ENCODE results near the gene RTN4R. TPM values are rescaled to one million over a fixed set of nuclear protein-coding genes. Genes with fewer than 3 reads are reported as not detected.

RTN4R gene
- total and polyA plus RNA-seq, 7 donors, result 0.36 to 4.3 (median 0.83) TPM; not detected in 2

GRCh38 chr22:20216863-20217499, 51.1 kb downstream of the RTN4R start:
- Histone ChIP-seq H3K36me3 (no peaks in the 10 kb centered on the region), H3K27ac (no peak overlapping the region), H3K4me3 (no peak overlapping the region), H3K27me3 (no peaks in the 10 kb centered on the region), H3K4me1 (peaks cover 0 to 3% (median 2%) of the 10 kb centered on the region in 4 donors), H3K9me3 (no peaks in the 10 kb centered on the region)
- 19 to 71% methylated on average over 12 of the region's 12 CpGs for WGBS, 2 donors
- intact Hi-C loops (cut with DNase I), result no loop called here
- TF ChIP-seq POLR2AphosphoS5 (IDR thresholded peaks at IDR 0.05) (no peak), CTCF (IDR thresholded peaks at IDR 0.05) (no peak), POLR2A (IDR thresholded peaks at IDR 0.05) (no peak), EP300 (IDR thresholded peaks at IDR 0.05) (no peak)
- DNase-seq, result no peak

GRCh38 chr22:20215742-20216141, 52.4 kb downstream of the RTN4R start:
- Histone ChIP-seq H3K27me3 (no peaks in the 10 kb centered on the region), H3K36me3 (no peaks in the 10 kb centered on the region), H3K27ac (no peak overlapping the region), H3K4me3 (no peak overlapping the region), H3K4me1 (peaks cover 0 to 14% (median 10%) of the 10 kb centered on the region in 4 donors), H3K9me3 (no peaks in the 10 kb centered on the region)
- intact Hi-C loops (cut with DNase I), result no loop called here
- 74 to 84% methylated on average over 4 of the region's 4 CpGs for WGBS, 2 donors
- TF ChIP-seq CTCF (IDR thresholded peaks at IDR 0.05) (no peak), POLR2AphosphoS5 (IDR thresholded peaks at IDR 0.05) (no peak), POLR2A (IDR thresholded peaks at IDR 0.05) (no peak), EP300 (IDR thresholded peaks at IDR 0.05) (no peak)
- DNase-seq, result no peak

GRCh38 chr22:20214853-20215252, 53.3 kb downstream of the RTN4R start:
- no peak for TF ChIP-seq POLR2AphosphoS5 (IDR thresholded peaks at IDR 0.05)
- TF ChIP-seq POLR2A (IDR thresholded peaks at IDR 0.05), result no peak
- TF ChIP-seq CTCF (IDR thresholded peaks at IDR 0.05), result no peak
- no peak for TF ChIP-seq EP300 (IDR thresholded peaks at IDR 0.05)
- H3K4me3 ChIP-seq, result no peak overlapping the region
- H3K27me3 ChIP-seq, result no peaks in the 10 kb centered on the region
- intact Hi-C loops (cut with DNase I), result no loop called here
- no peaks in the 10 kb centered on the region for H3K36me3 ChIP-seq
- no peaks in the 10 kb centered on the region for H3K9me3 ChIP-seq
- 88 to 95% methylated on average over 7 of the region's 7 CpGs for WGBS, 2 donors
- H3K4me1 ChIP-seq, result peaks cover 0 to 15% (median 10%) of the 10 kb centered on the region in 4 donors
- H3K27ac ChIP-seq, result no peak overlapping the region
- DNase-seq, result no peak

GRCh38 chr22:20213833-20214708, 54.0 kb downstream of the RTN4R start:
- Histone ChIP-seq H3K27ac (no peak overlapping the region), H3K4me1 (peaks cover 0 to 15% (median 10%) of the 10 kb centered on the region in 4 donors), H3K36me3 (no peaks in the 10 kb centered on the region), H3K4me3 (no peak overlapping the region), H3K9me3 (no peaks in the 10 kb centered on the region), H3K27me3 (no peaks in the 10 kb centered on the region)
- DNase-seq, result no peak
- 79 to 80% methylated on average over 33 of the region's 33 CpGs for WGBS, 2 donors
- TF ChIP-seq POLR2A (IDR thresholded peaks at IDR 0.05) (no peak), EP300 (IDR thresholded peaks at IDR 0.05) (no peak), CTCF (IDR thresholded peaks at IDR 0.05) (no peak), POLR2AphosphoS5 (IDR thresholded peaks at IDR 0.05) (no peak)
- intact Hi-C loops (cut with DNase I), result no loop called here
